Measurements from ENCODE around the gene PMM1.
A peak's percentile ranks its signal among the peaks of the same experiment; 100 is the strongest.

The PMM1 gene

DNA sequence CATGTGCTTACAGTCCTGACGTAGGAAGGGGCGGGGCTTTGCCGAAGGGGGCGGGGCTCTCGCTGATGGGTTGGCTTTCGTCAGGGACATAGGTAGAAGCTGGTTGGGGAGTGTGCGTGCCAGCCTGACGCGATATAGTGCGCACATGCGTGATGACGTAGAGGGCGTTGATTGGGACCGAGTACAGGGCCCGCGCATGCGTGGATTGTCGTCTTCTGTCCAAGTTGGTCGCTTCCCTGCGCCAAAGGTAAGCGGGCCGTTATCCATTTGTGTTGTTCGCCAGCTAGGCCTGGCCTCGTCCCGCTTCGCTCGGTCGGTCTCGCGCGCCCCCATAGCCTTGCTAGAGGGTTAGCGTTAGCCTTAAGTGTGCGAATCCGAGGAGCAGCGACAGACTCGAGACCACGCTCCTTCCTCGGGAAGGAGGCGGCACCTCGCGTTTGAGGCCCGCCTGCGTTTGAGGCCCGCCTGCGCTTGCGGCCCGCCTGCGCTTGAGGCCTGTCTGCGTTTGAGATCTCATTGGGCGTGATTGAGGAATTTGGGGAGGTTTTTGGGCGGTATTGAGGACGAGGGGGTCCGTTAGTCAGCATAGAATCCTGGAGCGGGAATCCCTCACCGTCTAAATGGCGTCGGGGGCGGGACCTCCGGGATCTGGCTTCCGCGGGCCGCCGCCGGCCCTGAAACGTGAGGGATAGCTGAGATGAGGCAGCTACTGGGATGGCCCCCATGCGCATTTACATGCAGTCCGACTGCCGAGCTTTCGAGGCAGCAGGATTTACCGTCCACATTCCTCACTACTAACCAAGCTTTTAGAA is 31.7 kb upstream of the PMM1 start, which contains the start of gene XRCC6:
XRCC6 (plus strand) TSS at position 197 of the 812 bp plus-strand sequence. CDS start 710 bp downstream, outside the sequence.
- WGBS, 2 experiments, result 0 to 1% methylated on average over 70 of the region's 70 CpGs
- no peaks in the 10 kb centered on the region for H3K27me3 ChIP-seq (ENCODE audit: control insufficient read depth, insufficient read depth, low read length, poor library complexity, severe bottlenecking)

GRCh38 chr22:41620589-41621098 is 31.0 kb upstream of the PMM1 start, which contains the start of gene DESI1:
Gene DESI1, minus strand, starts transcription at chr22:41621043. Its CDS starts 204 bp downstream, at chr22:41620839.
- Histone ChIP-seq H3K9me3 (ENCODE audit: control insufficient read depth, low read length) (no peaks in the 10 kb centered on the region), H3K27me3 (ENCODE audit: control insufficient read depth, insufficient read depth, low read length, poor library complexity, severe bottlenecking) (no peaks in the 10 kb centered on the region), H3K36me3 (ENCODE audit: control insufficient read depth, insufficient read depth, low read length) (peaks cover 23% of the 10 kb centered on the region), H3K4me1 (ENCODE audit: control insufficient read depth, insufficient read depth, low read length) (peaks cover 10% of the 10 kb centered on the region), H3K4me3 (ENCODE audit: insufficient read depth, low read depth, low read length) (peak within 1 kb of the TSS; percentile 100), H3K27ac (ENCODE audit: insufficient read depth, low read depth, low read length, poor library complexity, severe bottlenecking) (peak within 1 kb of the TSS; percentile 98)
- 1% methylated on average over 40 of the region's 40 CpGs for WGBS, 2 experiments

More for the DNA sequence above, 31.7 kb upstream of the PMM1 start, which contains the start of gene XRCC6:
- Histone ChIP-seq H3K27ac (ENCODE audit: insufficient read depth, low read depth, low read length, poor library complexity, severe bottlenecking) (peak within 1 kb of the TSS; percentile 98), H3K4me1 (ENCODE audit: control insufficient read depth, insufficient read depth, low read length) (peaks cover 10% of the 10 kb centered on the region), H3K9me3 (ENCODE audit: control insufficient read depth, low read length) (no peaks in the 10 kb centered on the region), H3K4me3 (ENCODE audit: insufficient read depth, low read depth, low read length) (peak within 1 kb of the TSS; percentile 100), H3K36me3 (ENCODE audit: control insufficient read depth, insufficient read depth, low read length) (peaks cover 28% of the 10 kb centered on the region)

DNA sequence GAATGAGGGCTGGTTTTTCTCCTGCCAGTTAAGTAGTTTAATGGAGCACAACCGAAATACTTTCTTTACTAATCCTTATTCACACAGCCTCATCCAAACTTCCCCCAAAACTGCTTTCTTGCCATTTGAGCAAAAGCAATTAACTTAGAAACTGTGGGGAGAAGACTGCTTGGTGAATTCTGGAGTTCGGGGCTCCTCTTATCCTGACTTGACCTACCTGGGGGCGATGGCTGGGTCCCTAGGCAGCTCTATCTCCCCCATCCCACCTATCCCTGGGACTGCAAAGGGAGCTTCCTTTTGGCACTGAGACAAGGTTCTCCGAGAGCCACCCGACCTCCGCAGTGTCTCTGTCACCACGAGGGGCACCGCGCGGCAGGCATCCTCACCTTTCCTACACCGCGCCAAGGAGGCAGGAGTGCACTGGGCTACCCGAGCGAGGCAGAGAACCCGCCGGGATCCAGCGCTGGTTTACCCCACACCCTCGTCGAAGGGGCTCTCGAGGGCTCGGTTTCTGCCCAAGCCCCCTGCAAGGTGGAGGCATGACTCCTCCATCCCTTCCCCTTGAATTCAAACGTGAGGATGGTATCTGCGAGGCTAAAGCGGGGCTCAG is 30.4 kb upstream of the PMM1 start:
- WGBS, 2 experiments, result 3% methylated on average over 24 of the region's 24 CpGs
- peak overlapping the region; percentile 58 for H3K27ac ChIP-seq (ENCODE audit: insufficient read depth, low read depth, low read length, poor library complexity, severe bottlenecking)

DNA sequence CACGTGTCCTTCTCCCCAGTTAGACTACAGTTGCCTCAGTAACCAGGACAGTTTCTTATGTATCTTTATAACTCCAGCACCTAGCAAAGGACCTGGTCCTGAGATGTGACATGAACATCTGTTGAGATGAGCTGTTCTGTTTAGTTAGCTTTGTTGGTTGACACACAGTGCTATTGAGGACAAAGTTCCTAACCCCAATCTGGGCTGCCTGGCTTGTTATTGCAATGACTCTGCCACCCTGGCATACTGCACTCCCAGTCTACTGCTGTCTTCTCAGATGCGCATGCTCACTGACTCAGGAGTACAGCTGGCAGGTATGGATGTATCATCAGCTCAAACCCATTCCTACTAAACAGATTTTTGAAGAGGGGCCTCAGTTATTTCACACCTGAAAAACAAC is 23.8 kb upstream of the PMM1 start:
- H3K27me3 ChIP-seq (ENCODE audit: control insufficient read depth, insufficient read depth, low read length, poor library complexity, severe bottlenecking), result no peaks in the 10 kb centered on the region
- no peaks in the 10 kb centered on the region for H3K36me3 ChIP-seq (ENCODE audit: control insufficient read depth, insufficient read depth, low read length)
- H3K4me1 ChIP-seq (ENCODE audit: control insufficient read depth, insufficient read depth, low read length), result no peaks in the 10 kb centered on the region
- no peak overlapping the region for H3K4me3 ChIP-seq (ENCODE audit: insufficient read depth, low read depth, low read length)
- 94 to 96% methylated on average over 2 of the region's 2 CpGs for WGBS, 2 experiments
- H3K27ac ChIP-seq (ENCODE audit: insufficient read depth, low read depth, low read length, poor library complexity, severe bottlenecking), result no peak overlapping the region
- no peaks in the 10 kb centered on the region for H3K9me3 ChIP-seq (ENCODE audit: control insufficient read depth, low read length)

More for the DNA sequence above, 30.4 kb upstream of the PMM1 start:
- Histone ChIP-seq H3K4me3 (ENCODE audit: insufficient read depth, low read depth, low read length) (peak overlapping the region; percentile 100), H3K4me1 (ENCODE audit: control insufficient read depth, insufficient read depth, low read length) (peaks cover 10% of the 10 kb centered on the region), H3K27me3 (ENCODE audit: control insufficient read depth, insufficient read depth, low read length, poor library complexity, severe bottlenecking) (no peaks in the 10 kb centered on the region), H3K36me3 (ENCODE audit: control insufficient read depth, insufficient read depth, low read length) (peaks cover 18% of the 10 kb centered on the region), H3K9me3 (ENCODE audit: control insufficient read depth, low read length) (no peaks in the 10 kb centered on the region)

GRCh38 chr22:41612603-41613306 is 23.1 kb upstream of the PMM1 start:
- 94 to 95% methylated on average over 5 to 6 of the region's 6 CpGs for WGBS, 2 experiments
- no peaks in the 10 kb centered on the region for H3K36me3 ChIP-seq (ENCODE audit: control insufficient read depth, insufficient read depth, low read length)
- no peak overlapping the region for H3K27ac ChIP-seq (ENCODE audit: insufficient read depth, low read depth, low read length, poor library complexity, severe bottlenecking)
- no peak overlapping the region for H3K4me3 ChIP-seq (ENCODE audit: insufficient read depth, low read depth, low read length)
- H3K27me3 ChIP-seq (ENCODE audit: control insufficient read depth, insufficient read depth, low read length, poor library complexity, severe bottlenecking), result no peaks in the 10 kb centered on the region
- H3K9me3 ChIP-seq (ENCODE audit: control insufficient read depth, low read length), result no peaks in the 10 kb centered on the region
- H3K4me1 ChIP-seq (ENCODE audit: control insufficient read depth, insufficient read depth, low read length), result no peaks in the 10 kb centered on the region

DNA sequence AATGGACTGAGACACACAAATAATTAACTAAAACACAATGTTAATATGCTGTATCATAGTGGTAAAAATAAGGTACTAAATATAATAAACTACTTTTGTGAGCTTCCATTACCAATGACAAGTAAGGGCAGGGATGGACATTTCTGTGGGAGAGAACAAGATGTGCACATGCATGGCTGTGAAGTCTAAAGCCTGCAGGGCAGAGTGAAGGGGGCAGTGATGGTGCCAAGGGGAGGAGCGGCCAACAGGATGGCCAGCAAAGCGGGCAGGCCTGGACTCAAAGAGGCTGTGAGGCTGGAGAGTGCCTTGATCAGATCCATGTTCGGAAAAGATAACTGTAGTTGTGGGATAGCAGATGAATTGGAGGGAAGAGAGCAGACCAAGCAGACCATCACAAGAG is 18.7 kb upstream of the PMM1 start:
- peaks cover 5% of the 10 kb centered on the region for H3K36me3 ChIP-seq (ENCODE audit: control insufficient read depth, insufficient read depth, low read length)
- no peak overlapping the region for H3K27ac ChIP-seq (ENCODE audit: insufficient read depth, low read depth, low read length, poor library complexity, severe bottlenecking)
- no peaks in the 10 kb centered on the region for H3K27me3 ChIP-seq (ENCODE audit: control insufficient read depth, insufficient read depth, low read length, poor library complexity, severe bottlenecking)
- no peaks in the 10 kb centered on the region for H3K4me1 ChIP-seq (ENCODE audit: control insufficient read depth, insufficient read depth, low read length)
- 92 to 95% methylated on average over 3 of the region's 3 CpGs for WGBS, 2 experiments
- no peaks in the 10 kb centered on the region for H3K9me3 ChIP-seq (ENCODE audit: control insufficient read depth, low read length)
- H3K4me3 ChIP-seq (ENCODE audit: insufficient read depth, low read depth, low read length), result no peak overlapping the region

DNA sequence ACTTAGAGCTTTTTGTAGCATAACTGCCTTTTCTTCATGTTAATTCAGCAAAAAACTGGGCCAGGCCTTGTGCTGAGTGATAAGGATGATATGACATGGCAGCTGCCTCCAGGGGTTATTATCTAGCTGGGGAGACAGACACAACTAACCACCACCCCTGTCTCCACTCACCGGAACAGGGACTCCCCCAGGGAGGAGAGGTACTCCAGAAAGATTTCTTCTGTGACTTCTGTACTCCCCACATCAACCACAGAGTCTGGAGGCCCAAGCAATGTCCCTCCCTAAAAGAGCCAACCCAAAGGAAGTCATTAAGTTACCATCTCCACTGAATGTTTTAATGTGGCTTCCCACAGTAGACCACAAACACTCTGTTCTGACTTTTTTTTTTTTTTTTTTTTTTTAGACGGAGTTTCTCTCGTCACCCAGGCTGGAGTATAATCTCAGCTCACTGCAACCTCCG is 14.3 kb upstream of the PMM1 start:
- H3K27ac ChIP-seq (ENCODE audit: insufficient read depth, low read depth, low read length, poor library complexity, severe bottlenecking), result no peak overlapping the region
- H3K36me3 ChIP-seq (ENCODE audit: control insufficient read depth, insufficient read depth, low read length), result peaks cover 10% of the 10 kb centered on the region
- no peaks in the 10 kb centered on the region for H3K4me1 ChIP-seq (ENCODE audit: control insufficient read depth, insufficient read depth, low read length)
- H3K9me3 ChIP-seq (ENCODE audit: control insufficient read depth, low read length), result no peaks in the 10 kb centered on the region
- 87 to 89% methylated on average over 4 of the region's 4 CpGs for WGBS, 2 experiments
- H3K4me3 ChIP-seq (ENCODE audit: insufficient read depth, low read depth, low read length), result no peak overlapping the region
- no peaks in the 10 kb centered on the region for H3K27me3 ChIP-seq (ENCODE audit: control insufficient read depth, insufficient read depth, low read length, poor library complexity, severe bottlenecking)

DNA sequence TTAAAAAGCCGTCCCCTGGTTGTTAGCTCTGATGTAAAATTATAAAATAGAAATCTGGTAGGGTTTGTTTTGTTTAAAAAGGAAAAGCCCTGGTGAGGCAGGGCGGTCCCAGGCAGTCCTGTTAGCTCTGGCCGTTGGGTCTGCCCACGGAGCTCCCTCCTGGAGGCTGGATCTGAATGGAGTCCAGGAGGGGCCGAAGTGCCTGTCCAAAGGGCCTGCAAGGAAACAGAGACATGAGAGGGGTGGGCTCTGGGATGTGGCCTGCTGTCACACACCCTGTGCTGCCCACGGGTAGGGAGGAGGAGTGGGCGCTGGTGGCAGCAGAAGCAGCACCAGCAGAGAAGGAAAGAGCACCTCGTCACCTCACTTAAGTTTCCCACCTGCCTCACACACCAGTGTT is 11.3 kb upstream of the PMM1 start:
- WGBS, 2 experiments, result 91 to 95% methylated on average over 8 of the region's 8 CpGs
- Histone ChIP-seq H3K27ac (ENCODE audit: insufficient read depth, low read depth, low read length, poor library complexity, severe bottlenecking) (no peak overlapping the region), H3K4me1 (ENCODE audit: control insufficient read depth, insufficient read depth, low read length) (no peaks in the 10 kb centered on the region), H3K4me3 (ENCODE audit: insufficient read depth, low read depth, low read length) (no peak overlapping the region), H3K9me3 (ENCODE audit: control insufficient read depth, low read length) (no peaks in the 10 kb centered on the region), H3K27me3 (ENCODE audit: control insufficient read depth, insufficient read depth, low read length, poor library complexity, severe bottlenecking) (no peaks in the 10 kb centered on the region), H3K36me3 (ENCODE audit: control insufficient read depth, insufficient read depth, low read length) (peaks cover 10% of the 10 kb centered on the region)

GRCh38 chr22:41598891-41599635 is 9.4 kb upstream of the PMM1 start:
- 90 to 93% methylated on average over 8 of the region's 8 CpGs for WGBS, 2 experiments
- H3K27ac ChIP-seq (ENCODE audit: insufficient read depth, low read depth, low read length, poor library complexity, severe bottlenecking), result no peak overlapping the region

More at GRCh38 chr22:41598891-41599635, 9.4 kb upstream of the PMM1 start:
- H3K36me3 ChIP-seq (ENCODE audit: control insufficient read depth, insufficient read depth, low read length), result peaks cover 5% of the 10 kb centered on the region
- no peak overlapping the region for H3K4me3 ChIP-seq (ENCODE audit: insufficient read depth, low read depth, low read length)
- H3K4me1 ChIP-seq (ENCODE audit: control insufficient read depth, insufficient read depth, low read length), result no peaks in the 10 kb centered on the region
- H3K27me3 ChIP-seq (ENCODE audit: control insufficient read depth, insufficient read depth, low read length, poor library complexity, severe bottlenecking), result no peaks in the 10 kb centered on the region
- H3K9me3 ChIP-seq (ENCODE audit: control insufficient read depth, low read length), result no peaks in the 10 kb centered on the region

All from ectodermal cell (in vitro differentiated cells).